ENCODE results near the gene SEL1L3. TPM values are rescaled to one million over a fixed set of nuclear protein-coding genes. Genes with fewer than 3 reads are reported as not detected.

Gene SEL1L3
- 24.2 to 29.0 TPM (median 25.4 TPM) in 5 replicates for total RNA-seq (2022; extraction: Qiagen RNA extraction; ENCODE audit: low read depth)

GRCh38 chr4:25862411-25863346, at the start of gene SEL1L3:
Gene SEL1L3, minus strand, starts transcription at chr4:25862988. Its CDS starts 152 bp downstream, at chr4:25862836.

Other genes with a start within 250 kb of the SEL1L3 start
- 0.02 to 0.03 TPM in 2 of 5 replicates, not detected in the others for gene SLC34A2, start 207.1 kb downstream of the SEL1L3 start, total RNA-seq (2022; extraction: Qiagen RNA extraction; ENCODE audit: low read depth)
- gene SMIM20, start 51.2 kb upstream of the SEL1L3 start, total RNA-seq (2022; extraction: Qiagen RNA extraction; ENCODE audit: low read depth): 24.8 to 29.1 TPM (median 27.1 TPM) in 5 replicates